Prostate gland (tissue), 2 donors: Measurements from ENCODE around the gene EPHA1. TPM values are rescaled to one million over a fixed set of nuclear protein-coding genes. Genes with fewer than 3 reads are reported as not detected.

ENCODE experiments used
- DNase-seq: peaks from one replicate; pipeline ENCODE4 v3.0.0-alpha.2; 2019; ENCODE audit warnings: low spot score
- H3K27ac ChIP-seq, 2 donors: fragments of 200-600 bp; sonication (generic); 2 replicates each; pipeline ENCODE4 v1.5.1; 2017 to 2019
- H3K27me3 ChIP-seq: fragments of 200-600 bp; sonication (generic); replicated peaks from 2 replicates; pipeline ENCODE4 v1.5.1; 2019; ENCODE audit not compliant: insufficient read depth
- H3K36me3 ChIP-seq, 2 donors: fragments of 200-600 bp; sonication (generic); 1 replicate in 1 of 2; 2 replicates in 1 of 2; pipeline versions ENCODE4 v1.5.1 to v1.8.1; 2017 to 2019
- H3K4me1 ChIP-seq: fragments of 200-600 bp; sonication (generic); replicated peaks from 2 replicates; pipeline ENCODE4 v1.5.1; 2019
- H3K4me3 ChIP-seq, 2 donors: fragments of 200-600 bp; sonication (generic); 2 replicates each; pipeline ENCODE4 v1.5.1; 2017 to 2019
- H3K9me3 ChIP-seq: fragments of 200-600 bp; sonication (generic); 2 replicates; pipeline ENCODE4 v1.5.1; 2017
- CTCF ChIP-seq, 4 experiments: fragments of 200-600 bp in 2 of 4; fragments of 450-650 bp in 2 of 4; sonication (generic) in 2 of 4; IDR thresholded peaks; 1 replicate in 3 of 4; 2 replicates in 1 of 4; pipeline ENCODE4 v1.5.1; 2016 to 2019; ENCODE audit warnings: antibody characterized with exemption in 4 of 4, mild to moderate bottlenecking in 2 of 4, moderate library complexity in 2 of 4
- POLR2A ChIP-seq: fragments of 450-650 bp; IDR thresholded peaks from one replicate; pipeline ENCODE4 v1.6.1; 2016; ENCODE audit warnings: antibody characterized with exemption, mild to moderate bottlenecking
- POLR2AphosphoS5 ChIP-seq: sonication (generic); formaldehyde crosslinking; IDR thresholded peaks from one replicate; pipeline ENCODE4 v1.6.1; 2017; ENCODE audit warnings: antibody characterized with exemption
- WGBS: methylation state at CpG from one replicate; pipeline ENCODE4 v1.1.5; 2018; 5-methylcytosine and 5-hydroxymethylcytosine counted together
- intact Hi-C: fragments of 100-400 bp; cut with DNase I; formaldehyde crosslinking; loops from one replicate; pipeline ENCODE4 v1.14.2; 2022
- total RNA-seq, 2 donors: library from RNA; depleted of rRNA; stranded (reverse); fragments of >200 nt; gene quantifications; one replicate each; pipeline ENCODE4 v1.1.0, GENCODE V29; 2016

EPHA1 gene
- total RNA-seq, 2 donors from 2014 or later = 10.5 to 15.7 TPM

GRCh38 chr7:143382791-143383641 lies 25.6 kb downstream of the EPHA1 start:
- intact Hi-C loops = loop anchor here (5.0 kb wide), 1 partner anchor 96 kb away; the partner anchor contains the start of gene CASP2
- H3K27ac ChIP-seq = peak overlapping the region; percentile 97 to 99
- peaks cover 5% of the 10 kb centered on the region for H3K4me1 ChIP-seq
- H3K9me3 ChIP-seq = no peaks in the 10 kb centered on the region
- H3K27me3 ChIP-seq = no peaks in the 10 kb centered on the region
- peak overlapping the region in 1 of 2 donors; percentile 82 for H3K4me3 ChIP-seq
- no peaks in the 10 kb centered on the region for H3K36me3 ChIP-seq
- WGBS = 79% methylated on average over 15 of the region's 15 CpGs
- no peak for DNase-seq
- TF ChIP-seq POLR2A (no peak), POLR2AphosphoS5 (no peak), CTCF (IDR thresholded peaks at IDR 0.05) (no peak)

- no peaks in the 10 kb centered on the region for H3K9me3 ChIP-seq
- intact Hi-C loops = loop anchor here (5.0 kb wide), 1 partner anchor 95 kb away; the partner anchor contains the start of gene CASP2
- WGBS = 19% methylated on average over 21 of the region's 21 CpGs
- H3K27ac ChIP-seq = peak overlapping the region; percentile 97 to 99
- peak overlapping the region; percentile 82 to 89 for H3K4me3 ChIP-seq
- TF ChIP-seq CTCF (IDR thresholded peaks at IDR 0.05) (no peak), POLR2A (no peak), POLR2AphosphoS5 (no peak)
- H3K36me3 ChIP-seq = no peaks in the 10 kb centered on the region
- no peaks in the 10 kb centered on the region for H3K27me3 ChIP-seq
- peaks cover 5% of the 10 kb centered on the region for H3K4me1 ChIP-seq
- DNase-seq = no peak
Observed at GRCh38 chr7:143382126-143382790, 26.4 kb downstream of the EPHA1 start.

- intact Hi-C loops = loop anchor here (5.0 kb wide), 1 partner anchor 94 kb away; the partner anchor contains the start of gene CASP2
- under 1% methylated on average over 61 of the region's 64 CpGs for WGBS
- H3K36me3 ChIP-seq = no peaks in the 10 kb centered on the region
- TF ChIP-seq POLR2A (no peak), POLR2AphosphoS5 (peak; percentile 21), CTCF (IDR thresholded peaks at IDR 0.05) (no peak)
- peaks cover 5% of the 10 kb centered on the region for H3K4me1 ChIP-seq
- peak; percentile 60 for DNase-seq
- no peaks in the 10 kb centered on the region for H3K27me3 ChIP-seq
- peak overlapping the region; percentile 97 to 99 for H3K27ac ChIP-seq
- peak overlapping the region; percentile 82 to 89 for H3K4me3 ChIP-seq
- no peaks in the 10 kb centered on the region for H3K9me3 ChIP-seq
Observed at GRCh38 chr7:143381427-143382125, 27.1 kb downstream of the EPHA1 start.

GRCh38 chr7:143380646-143381426 lies 27.8 kb downstream of the EPHA1 start, which contains the start of gene ZYX:
Gene ZYX, plus strand, starts transcription at chr7:143381345. Its CDS starts 227 bp downstream, at chr7:143381572.
- TF ChIP-seq POLR2A = peak; percentile 89
- TF ChIP-seq CTCF (IDR thresholded peaks at IDR 0.05) = no peak
- peak; percentile 57 for TF ChIP-seq POLR2AphosphoS5
- peaks cover 5% of the 10 kb centered on the region for H3K4me1 ChIP-seq
- no peaks in the 10 kb centered on the region for H3K27me3 ChIP-seq
- peak within 1 kb of the TSS; percentile 97 to 99 for H3K27ac ChIP-seq
- no peaks in the 10 kb centered on the region for H3K9me3 ChIP-seq
- peak within 1 kb of the TSS; percentile 82 to 89 for H3K4me3 ChIP-seq
- WGBS = under 1% methylated on average over 48 of the region's 72 CpGs
- intact Hi-C loops = loop anchor here (5.0 kb wide), 1 partner anchor 94 kb away; the partner anchor contains the start of gene CASP2
- H3K36me3 ChIP-seq = no peaks in the 10 kb centered on the region
- DNase-seq = peak; percentile 93
